Suppressor macrophage (primary cell): ENCODE measurements around the gene NBPF6.
"Not testable (repeated sequence)": the region's sequence is repeated elsewhere in the genome, so short reads cannot be mapped to it uniquely, and the experiment has no call there.

Source experiments
- DNase-seq, 4 experiments: peaks; one replicate each; pipeline ENCODE4 v3.0.0-alpha.2; 2020 to 2022
- total RNA-seq, 17 experiments: gene quantifications; one replicate each; lab custom pipeline; 2026; ENCODE audit warnings: mixed read lengths in 6 of 17, inconsistent platforms in 3 of 17; lab: John Stamatoyannopoulos, UW

The NBPF6 gene, protein sequence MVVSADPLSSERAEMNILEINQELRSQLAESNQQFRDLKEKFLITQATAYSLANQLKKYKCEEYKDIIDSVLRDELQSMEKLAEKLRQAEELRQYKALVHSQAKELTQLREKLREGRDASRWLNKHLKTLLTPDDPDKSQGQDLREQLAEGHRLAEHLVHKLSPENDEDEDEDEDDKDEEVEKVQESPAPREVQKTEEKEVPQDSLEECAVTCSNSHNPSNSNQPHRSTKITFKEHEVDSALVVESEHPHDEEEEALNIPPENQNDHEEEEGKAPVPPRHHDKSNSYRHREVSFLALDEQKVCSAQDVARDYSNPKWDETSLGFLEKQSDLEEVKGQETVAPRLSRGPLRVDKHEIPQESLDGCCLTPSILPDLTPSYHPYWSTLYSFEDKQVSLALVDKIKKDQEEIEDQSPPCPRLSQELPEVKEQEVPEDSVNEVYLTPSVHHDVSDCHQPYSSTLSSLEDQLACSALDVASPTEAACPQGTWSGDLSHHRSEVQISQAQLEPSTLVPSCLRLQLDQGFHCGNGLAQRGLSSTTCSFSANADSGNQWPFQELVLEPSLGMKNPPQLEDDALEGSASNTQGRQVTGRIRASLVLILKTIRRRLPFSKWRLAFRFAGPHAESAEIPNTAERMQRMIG
- 0 to 0.77 (median 0) reads per million in 17 experiments for total RNA-seq

DNA sequence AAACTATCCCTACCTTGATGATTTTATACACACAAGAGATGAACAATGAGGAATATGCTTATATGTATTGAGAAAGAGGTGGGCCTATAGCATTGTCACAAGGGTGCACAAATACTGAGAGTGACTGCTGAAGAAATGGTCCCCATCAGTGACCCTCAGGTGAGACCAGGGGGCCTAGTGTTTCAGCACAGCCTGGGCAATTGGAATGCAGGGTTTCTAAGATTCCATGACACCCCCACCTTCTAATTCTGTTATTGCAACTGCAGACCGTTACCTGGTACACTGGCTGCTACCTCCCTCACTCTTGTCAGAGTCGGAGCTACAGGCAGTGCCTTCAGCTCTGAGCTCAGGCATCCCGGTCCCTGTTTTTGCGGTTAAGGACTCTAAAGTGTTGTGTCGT lies at the start of gene NBPF6:
Gene NBPF6 (plus strand): TSS at position 301 of the 400 bp plus-strand sequence. CDS start 259 bp downstream, outside the sequence.
- DNase-seq = not testable (repeated sequence)

DNA sequence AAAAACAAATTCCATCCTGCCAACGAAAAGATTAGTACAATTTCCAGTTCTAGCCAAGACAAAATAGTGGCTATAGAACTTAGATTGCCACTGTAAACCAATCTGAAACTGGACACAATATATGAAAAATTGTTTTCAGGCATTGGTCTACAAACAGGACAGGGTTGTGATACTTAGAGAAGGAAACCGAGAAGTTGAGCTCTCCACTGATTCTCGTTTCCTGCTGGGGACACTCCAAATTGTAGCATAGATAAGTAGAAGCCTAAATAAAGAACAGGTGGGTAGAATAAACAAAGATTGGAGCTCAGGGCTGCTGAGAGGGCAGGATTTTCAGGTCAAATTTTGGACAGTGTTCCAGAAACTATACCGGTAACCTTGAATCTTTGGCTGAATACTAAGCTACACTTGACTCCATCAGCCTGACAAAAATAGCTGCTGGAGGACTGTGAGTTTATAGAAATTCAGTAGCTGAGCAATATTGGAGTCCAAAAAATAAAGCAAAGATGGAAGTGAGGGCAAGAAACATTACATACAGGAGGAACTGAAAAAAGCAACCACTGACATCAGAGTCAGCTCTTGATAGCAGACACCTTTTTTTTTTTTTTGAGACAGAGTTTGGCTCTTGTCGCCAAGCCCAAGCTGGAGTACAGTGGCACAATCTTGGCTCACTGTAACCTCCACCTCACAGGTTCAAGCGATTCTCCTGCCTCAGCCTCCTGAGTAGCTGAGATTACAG lies 38.9 kb upstream of the NBPF6 start:
- not testable (repeated sequence) for DNase-seq

DNA sequence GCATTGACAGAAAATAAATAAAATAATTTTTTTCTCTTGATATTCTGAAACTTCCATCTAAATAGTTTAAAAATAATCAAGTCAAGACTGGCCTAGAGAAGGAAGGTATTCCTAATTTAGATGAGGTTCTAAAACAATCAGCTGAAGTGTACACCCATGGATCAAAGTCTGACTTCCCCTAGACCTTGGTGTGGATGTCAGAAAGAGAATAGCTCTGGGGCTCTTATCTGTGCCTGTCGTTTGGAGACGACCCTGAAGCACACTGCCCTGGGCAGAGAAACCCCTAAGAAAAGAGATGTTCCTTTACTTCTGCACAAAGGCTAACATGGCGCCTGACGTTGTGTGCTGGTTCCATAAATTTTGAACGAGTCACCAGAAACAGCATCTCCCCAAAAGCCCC lies 30.0 kb upstream of the NBPF6 start:
- DNase-seq = not testable (repeated sequence)

DNA sequence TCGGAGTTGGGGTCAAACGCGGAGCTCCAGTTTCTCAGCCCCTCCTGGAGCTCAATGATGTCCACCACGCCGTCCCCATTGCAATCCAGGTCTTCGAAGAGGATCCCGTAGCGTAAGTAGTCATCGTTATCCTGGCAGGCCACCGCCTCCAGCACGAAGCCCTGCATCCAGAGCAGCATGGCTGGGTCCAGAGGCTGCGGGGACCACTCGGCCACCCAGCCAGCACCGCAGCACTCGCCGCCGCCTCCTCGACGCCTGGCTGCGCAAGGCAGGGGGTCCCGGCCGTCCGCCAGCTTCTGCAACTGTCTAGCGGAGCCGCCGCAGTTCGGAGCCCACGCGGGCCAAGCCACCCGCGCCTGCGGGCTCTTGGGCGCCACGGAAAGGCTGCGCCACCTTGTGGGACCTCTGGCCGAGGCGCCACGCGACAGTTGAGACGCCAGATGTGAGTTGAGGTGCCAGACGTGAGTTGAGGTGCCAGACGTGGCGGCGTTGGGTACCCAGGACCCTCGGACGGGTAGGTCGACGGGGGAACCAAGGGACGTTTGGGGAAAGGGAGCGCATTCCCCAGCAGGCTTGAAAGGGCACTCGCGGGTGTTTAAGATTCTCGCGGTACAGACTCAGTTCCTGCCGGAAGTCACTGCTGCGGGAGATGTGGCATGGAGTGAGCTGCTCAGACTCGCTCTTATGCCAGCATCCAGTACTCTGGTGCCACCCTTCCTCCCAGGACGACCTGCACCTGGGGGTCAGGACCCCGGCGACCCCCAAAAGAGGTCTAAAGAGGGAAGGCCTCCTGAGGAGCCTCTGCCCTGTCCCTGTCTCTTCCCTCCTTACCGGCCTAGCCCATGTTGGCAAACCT lies 28.9 kb upstream of the NBPF6 start:
- DNase-seq = not testable (repeated sequence)

DNA sequence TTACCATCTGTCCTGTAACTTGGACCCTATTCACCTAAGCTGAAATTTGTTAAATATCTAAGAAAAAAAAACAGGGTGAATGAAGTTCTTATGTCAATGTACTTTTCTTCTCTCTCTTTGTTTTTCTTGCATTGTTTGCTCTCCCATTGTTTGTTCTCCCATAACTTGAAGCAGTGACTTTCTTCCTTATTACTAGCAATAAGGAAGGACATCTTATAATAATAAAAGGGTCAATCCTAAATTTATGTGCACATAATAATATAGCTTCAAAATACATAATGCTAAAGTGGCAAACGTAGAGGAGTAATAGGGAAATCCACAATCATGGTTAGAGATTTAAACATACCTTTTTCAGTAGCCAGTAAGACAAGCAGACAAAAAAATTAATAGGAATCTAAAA lies 23.3 kb upstream of the NBPF6 start:
- not testable (repeated sequence) for DNase-seq

DNA sequence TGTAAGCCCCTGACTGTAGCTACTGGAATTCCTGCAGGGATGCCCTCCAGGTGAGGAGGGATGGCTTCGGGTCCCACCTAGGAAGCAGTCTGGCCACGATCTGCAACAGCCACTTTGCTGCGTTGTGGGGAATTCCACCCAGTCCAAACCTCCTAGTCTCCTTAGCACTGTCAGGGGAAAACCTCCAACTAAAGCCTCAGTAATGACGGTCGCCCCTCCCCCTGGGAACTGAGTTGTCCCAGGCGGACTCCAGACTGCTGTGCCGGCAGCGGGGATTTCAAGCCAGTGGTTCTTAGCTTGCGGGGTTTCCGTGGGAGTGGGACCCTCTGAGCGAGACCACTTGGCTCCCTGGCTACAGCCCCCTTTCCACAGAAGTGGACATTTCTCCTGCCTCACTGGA lies 18.1 kb upstream of the NBPF6 start:
- not testable (repeated sequence) for DNase-seq

DNA sequence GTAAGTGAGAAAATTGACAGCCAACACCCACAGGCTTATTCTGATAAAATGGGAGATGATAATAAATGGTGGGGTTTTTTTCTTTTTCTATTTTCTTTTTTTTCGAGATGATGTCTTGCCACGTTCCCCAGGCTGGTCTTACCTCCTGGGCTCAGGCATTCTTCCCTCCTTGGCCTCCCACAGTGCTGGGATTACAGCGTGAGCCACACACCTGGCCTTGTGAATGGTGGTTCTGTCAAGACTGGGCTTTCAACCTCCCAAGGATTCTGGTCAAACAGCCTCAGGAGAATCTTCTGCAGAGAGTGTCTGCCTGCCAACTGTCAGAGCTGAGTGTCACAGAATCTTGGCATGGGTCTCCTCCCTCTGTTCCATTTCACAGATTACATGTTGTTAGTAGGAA lies 16.7 kb upstream of the NBPF6 start:
- not testable (repeated sequence) for DNase-seq

DNA sequence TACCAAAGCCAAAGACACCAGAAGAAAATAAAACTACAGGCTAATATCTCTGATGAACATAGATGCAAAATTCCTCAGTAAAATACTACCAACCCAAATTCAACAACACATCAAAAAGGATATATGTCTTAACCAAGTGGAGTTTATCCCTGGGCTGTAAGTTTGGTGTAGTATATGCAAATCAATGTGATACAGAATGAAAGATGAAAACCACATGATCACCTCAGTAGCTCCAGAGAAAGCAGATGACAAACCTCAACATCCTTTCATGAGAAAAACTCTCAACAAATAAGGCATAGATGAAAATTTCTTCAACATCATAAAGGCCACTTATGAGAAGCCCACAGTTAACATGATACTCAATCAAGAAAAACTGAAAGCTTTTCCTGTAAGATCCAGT lies 11.6 kb upstream of the NBPF6 start:
- DNase-seq = not testable (repeated sequence)

DNA sequence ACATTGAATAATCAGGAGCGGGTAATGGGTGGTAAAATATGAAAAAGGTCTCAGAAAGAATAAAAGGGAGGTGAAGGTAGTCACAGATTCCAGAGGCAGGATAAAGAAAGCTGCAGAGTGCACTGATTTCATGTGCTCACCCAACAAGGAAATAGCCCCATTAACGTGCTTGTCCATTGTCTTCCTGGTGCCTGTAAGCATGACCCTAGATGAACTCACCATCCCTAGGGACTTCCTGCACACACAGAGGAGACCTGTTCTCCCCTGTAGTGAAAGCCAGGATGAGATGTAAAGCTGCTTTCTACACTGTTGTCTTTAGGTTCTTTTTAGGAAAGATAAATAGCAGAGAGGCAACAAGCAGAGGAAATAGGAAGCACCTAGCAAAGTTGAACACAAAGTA lies 4.4 kb downstream of the NBPF6 start:
- not testable (repeated sequence) for DNase-seq

DNA sequence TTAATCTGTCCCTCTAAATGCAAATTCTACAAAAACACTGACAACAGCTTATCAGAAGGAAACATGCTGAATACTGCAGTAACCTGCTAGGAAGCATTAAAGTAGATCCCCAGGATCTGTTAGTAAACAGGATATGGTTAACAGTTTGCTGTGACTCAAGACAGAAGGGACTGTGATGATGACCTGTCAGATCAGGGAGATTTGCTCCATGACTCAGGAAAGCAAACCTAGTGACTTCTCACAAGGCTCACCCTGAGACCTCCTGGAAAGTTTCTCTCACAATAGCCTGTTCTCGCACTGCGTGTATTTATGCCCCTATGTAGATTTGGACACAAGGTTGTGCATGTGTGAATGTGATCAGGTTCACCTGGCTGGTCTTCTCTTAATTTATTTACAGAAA lies 8.5 kb downstream of the NBPF6 start:
- not testable (repeated sequence) for DNase-seq

DNA sequence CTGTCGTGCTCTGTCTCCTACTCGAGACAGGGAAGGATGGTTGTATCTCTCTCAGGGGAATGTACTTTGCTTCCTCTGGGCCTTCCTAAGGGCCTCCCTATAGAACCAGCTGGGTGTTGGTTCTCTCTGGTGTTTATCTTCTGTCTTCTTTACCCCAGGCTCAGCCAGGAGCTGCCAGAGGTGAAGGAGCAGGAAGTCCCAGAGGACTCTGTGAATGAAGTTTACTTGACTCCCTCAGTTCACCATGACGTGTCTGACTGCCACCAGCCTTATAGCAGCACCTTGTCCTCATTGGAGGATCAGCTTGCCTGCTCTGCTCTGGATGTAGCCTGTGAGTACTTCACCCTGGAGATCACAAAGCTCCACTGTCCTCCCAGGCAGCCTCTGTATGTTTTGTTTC lies 11.6 kb downstream of the NBPF6 start:
- not testable (repeated sequence) for DNase-seq

DNA sequence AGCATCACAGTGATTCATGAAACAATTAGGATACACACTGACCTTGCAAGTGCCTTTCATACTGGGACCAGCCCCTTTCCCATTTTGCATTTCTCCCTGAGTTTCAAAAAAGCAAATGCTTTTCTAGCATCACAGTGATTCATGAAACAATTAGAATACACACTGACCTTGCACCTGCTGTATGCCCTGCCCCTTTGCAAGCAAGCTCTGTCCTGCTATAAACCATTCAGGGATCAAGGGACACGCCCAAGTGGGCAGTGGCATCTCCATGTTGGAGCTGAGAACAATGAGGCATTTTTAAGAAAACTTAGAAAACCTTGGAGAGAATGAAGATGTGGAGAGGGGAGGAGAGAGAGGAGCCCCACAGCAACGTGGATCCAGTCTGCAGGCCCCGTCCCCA lies 13.8 kb downstream of the NBPF6 start:
- not testable (repeated sequence) for DNase-seq

DNA sequence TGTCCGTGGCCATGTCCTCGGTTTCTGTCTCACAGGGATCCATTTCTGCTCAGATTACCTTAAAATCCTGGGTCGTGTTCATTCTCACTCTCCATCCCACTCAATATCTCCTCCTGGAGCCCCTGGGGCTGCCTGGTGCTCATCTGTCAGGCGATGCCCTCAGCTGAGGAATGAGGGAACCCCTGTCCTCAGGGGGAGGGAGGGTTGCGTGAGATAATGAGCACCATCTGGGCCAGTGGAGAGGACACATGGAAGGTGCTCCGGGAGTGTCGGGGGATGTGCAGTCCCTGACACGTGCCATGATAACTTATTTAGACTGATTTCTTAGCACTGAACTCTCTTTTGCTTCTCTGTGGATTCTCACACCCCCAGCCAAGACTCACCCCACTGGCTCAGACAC lies 16.0 kb downstream of the NBPF6 start:
- DNase-seq = not testable (repeated sequence)

DNA sequence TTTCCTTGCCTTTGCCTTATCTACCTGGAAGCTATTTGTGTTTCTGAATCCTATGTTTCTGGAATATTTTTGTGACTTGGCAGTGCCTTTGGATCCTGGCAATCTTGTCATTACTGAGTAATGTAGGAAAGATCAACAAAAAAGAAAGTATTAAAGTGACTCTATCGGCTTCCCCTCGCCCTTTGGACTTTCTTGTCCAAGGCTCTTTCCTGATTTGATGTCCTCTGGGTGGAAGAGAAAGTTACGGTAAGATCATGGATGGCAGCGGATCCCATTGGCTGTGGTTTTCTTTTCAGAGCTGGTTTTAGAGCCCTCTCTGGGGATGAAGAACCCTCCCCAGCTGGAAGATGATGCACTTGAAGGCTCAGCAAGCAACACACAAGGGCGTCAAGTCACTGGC lies 17.0 kb downstream of the NBPF6 start:
- not testable (repeated sequence) for DNase-seq

DNA sequence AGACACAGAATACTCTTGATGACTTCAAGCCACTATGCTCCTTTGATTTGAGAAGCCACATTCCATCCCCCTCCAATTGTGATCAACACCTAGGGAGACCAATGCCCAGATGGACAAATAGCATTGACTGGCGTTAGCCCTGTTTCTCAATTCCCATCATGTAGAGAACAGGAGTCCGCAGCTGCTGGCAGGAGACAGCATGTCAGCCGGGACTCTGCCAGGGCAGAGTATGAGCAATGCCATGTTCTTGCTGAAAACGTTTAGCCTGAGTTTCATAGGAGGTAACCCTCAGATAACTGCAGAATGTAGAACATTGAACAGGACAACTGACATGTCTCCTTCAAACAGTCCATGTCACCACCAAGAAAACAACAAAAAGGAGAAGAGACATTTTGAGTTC lies 20.6 kb downstream of the NBPF6 start:
- not testable (repeated sequence) for DNase-seq

DNA sequence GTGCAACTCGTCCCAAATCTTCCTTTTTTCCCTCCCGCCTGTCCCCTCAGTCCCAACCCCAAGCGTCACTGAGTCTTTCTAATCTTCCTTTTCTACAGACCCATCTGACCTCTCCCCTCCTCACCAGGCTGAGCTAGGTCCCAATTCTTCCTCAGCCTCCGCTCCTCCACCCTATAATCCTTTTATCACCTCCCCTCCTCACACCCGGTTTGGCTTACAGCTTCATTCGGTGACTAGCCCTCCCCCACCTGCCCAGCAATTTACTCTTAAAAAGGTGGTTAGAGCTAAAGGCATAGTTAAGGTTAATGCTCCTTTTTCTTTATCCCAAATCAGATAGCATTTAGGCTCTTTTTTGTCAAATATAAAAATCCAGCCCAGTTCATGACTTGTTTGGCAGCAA lies 24.4 kb downstream of the NBPF6 start:
- DNase-seq = not testable (repeated sequence)

DNA sequence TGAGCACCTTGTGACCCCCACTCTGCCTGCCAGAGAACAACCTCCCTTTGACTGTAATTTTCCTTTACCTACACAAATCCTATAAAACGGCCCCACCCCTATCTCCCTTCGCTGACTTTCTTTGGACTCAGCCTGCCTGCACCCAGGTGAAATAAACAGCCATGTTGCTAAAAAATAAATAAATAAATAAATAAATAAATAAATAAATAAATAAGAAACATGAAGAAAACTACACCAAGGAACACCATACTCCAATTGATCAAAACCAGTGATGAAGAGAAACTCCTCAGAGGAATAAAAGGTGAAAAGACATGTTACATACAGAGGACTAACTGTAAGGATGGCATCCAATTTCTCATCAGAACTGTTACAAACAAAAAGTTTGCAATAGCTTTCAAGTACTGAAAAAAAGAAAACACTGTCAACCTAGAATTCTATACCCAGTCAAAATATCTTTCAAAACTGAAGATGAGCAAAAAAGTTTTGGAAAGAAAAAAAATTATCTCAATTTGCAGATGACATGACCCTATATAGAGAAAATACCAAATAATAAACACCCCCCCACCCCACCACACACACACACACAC lies 28.4 kb downstream of the NBPF6 start:
- DNase-seq = no peak

DNA sequence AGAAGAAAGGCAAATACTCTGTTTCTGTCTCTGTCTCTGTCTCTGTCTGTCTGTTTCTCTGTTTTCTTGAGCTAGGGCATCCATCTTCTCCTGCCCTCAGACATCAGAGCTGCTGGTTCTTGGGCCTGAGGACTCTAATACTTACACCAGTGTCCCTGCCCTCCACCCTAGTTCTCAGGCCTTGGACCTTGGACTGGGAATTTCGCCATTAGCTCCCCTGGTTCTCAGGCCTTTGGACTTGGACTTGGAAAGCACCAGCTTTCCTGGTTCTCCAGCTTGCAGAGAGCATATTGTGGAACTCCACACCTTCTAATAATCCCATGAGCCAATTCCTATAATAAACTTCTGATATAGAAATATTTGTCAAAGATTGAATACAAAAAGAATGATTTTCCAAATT lies 32.6 kb downstream of the NBPF6 start:
- no peak for DNase-seq

DNA sequence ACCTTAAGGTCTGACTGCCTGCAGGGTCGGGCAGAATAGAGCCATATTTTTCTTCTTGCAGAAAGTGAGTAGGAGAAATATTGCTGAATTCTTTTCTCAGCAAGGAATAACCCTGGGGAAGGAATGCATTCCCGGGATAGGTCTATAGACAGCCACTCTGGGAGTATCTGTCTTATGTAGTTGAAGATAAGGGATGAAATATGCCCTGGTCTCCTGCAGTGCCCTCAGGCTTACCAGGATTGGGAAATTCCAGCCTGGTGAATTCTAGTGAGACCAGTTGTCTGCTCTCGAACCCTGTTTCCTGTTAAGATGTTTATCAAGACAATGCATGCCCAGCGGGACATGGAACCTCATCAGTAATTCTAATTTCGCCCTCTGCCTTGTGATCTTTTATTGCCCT lies 35.8 kb downstream of the NBPF6 start:
- DNase-seq = not testable (repeated sequence)

DNA sequence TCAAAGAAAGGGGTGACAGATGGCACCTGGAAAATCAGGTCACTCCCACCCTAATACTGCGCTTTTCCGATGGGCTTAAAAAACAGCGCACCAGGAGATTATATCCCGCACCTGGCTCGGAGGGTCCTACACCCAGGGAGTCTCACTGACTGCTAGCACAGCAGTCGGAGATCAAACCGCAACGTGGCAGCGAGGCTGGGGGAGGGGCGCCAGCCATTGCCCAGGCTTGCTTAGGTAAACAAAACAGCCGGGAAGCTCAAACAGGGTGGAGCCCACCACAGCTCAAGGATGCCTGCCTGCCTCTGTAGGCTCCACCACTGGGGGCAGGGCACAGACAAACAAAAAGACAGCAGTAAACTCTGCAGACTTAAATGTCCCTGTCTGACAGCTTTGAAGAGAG lies 36.6 kb downstream of the NBPF6 start:
- DNase-seq = not testable (repeated sequence)

DNA sequence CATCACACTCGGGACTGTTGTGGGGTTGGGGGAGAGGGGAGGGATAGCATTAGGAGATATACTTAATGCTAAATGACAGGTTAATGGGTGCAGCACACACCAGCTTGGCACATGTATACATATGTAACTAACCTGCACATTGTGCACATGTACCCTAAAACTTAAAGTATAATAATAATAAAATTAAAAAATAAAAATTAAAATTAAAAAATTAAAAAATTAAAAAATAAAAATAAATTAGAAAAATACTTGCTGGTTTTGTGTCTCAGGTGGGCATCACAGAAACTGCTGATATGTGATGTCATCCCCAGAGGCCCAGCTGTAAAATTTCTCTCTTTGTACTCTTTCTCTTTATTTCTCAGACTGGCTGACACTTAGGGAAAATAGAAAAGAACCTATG lies 44.9 kb downstream of the NBPF6 start:
- DNase-seq = not testable (repeated sequence)

DNA sequence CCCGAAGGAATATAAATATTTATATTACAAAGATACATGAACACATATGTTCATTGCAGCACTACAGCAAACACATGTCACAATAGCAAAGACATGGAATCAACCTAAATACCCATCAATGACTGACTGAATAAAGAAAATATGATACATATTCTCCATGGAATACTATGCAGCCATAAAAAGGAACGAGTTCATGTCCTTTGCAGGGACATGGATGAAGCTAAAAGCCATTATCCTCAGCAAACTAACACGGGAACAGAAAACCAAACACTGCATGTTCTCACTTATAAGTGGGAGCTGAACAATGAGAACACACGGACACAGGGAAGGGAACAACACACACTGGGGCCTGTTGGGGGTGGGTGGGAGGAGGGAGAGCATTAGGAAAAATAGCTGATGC lies 46.7 kb downstream of the NBPF6 start:
- not testable (repeated sequence) for DNase-seq
